GM21528 (cell line): ENCODE results near the gene FOXJ3.

Source experiments
- ATAC-seq: cut with Tn5 transposase; IDR thresholded peaks from one replicate; pipeline ENCODE4 v1.9.1; 2021; ENCODE audit warnings: mild to moderate bottlenecking, moderate library complexity; ENCODE audit not compliant: unreplicated experiment, low FRiP score

FOXJ3 gene

DNA sequence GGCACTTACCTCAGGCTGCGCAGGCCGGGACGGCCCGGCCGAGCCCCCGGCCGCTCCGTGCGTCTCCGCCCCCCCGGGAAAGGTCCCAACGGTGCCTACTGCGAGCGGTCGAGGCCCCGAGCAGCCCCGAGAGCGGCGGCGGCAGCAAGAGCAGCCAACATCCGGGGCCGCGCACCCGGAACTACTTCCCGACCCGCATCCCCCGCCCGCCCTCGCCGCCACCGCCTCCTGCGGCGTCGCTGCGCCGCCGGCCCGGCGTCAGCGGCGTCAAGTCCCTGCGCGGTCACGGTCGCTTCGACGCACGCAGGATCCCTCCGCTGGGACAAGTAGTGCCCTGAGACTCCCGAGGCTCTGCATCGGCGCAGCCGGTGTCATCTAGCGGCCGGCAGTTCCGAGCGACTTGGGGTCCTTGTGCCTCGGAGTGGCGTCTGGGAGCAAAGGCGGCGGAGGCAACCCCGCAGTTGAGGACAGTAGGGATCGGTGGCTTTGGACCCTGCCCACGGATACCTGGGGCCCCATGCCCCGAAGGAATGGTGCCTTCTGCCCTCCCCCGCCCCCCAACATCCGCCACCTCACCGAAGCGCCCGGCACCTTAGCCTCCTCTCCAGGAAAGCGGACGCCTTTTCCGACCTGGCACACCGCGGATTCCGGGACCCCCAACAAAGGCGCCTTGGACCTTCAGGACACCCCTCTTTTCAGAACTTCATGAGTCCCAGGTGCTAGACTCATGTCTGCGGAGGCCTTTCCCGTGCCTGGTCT, at the start of gene FOXJ3:
Gene FOXJ3 (minus strand): TSS at position 186 of the 759 bp plus-strand sequence. CDS start 24,142 bp downstream, outside the sequence.
- ATAC-seq = peak; percentile 75

DNA sequence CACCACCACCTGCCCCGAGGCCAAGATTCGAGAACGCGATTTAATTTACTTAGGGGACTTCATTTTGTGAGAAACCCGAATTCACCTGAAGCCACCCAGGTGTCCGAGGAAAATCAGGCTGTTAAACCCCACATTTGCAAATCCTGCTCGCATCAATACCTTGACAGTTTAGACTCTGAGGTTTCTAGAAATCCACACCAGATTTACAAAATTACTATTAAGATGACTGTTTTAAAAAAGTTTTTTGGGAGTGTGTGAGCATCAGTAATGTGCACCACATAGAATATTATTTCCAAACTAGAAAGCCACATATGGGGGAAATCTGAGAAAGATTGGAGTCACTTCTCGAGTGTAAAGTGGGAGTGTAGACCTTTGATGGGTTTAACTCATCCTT, 46.2 kb upstream of the FOXJ3 start:
- no peak for ATAC-seq

DNA sequence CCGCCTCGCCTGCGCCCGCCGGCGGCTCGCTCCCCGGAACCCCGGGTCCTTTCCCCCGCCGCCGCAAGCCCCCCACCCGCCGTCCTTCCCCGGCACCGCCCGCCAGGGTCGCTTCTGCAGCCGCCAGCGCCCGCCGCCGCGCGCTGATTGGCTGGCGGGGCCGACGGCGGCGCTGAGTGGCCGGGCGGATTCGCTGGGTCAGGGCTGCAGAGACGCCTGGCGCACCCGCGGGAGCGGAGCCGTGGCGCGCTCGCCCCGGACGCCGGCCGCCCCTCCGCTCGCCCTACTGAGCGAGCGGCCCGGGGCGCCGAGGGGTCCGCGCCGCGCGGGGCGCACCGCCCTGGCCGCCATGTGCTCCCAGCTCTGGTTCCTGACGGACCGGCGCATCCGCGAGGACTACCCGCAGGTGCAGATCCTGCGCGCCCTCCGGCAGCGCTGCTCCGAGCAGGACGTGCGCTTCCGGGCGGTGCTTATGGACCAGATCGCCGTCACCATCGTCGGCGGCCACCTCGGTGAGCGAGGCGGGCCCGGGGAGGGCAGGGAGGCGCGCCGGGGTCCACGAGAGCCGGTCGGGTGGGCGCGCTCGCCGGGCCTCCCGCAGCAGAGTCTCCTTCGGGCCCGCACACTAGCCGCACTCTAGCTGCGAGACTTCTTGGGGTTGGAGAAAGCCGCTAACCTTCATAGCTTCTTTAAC, 45.7 kb upstream of the FOXJ3 start, which contains the start of gene RIMKLA:
Gene RIMKLA (plus strand): TSS at position 207 of the 694 bp plus-strand sequence. CDS start 143 bp downstream, at position 350.
- peak; percentile 86 for ATAC-seq

DNA sequence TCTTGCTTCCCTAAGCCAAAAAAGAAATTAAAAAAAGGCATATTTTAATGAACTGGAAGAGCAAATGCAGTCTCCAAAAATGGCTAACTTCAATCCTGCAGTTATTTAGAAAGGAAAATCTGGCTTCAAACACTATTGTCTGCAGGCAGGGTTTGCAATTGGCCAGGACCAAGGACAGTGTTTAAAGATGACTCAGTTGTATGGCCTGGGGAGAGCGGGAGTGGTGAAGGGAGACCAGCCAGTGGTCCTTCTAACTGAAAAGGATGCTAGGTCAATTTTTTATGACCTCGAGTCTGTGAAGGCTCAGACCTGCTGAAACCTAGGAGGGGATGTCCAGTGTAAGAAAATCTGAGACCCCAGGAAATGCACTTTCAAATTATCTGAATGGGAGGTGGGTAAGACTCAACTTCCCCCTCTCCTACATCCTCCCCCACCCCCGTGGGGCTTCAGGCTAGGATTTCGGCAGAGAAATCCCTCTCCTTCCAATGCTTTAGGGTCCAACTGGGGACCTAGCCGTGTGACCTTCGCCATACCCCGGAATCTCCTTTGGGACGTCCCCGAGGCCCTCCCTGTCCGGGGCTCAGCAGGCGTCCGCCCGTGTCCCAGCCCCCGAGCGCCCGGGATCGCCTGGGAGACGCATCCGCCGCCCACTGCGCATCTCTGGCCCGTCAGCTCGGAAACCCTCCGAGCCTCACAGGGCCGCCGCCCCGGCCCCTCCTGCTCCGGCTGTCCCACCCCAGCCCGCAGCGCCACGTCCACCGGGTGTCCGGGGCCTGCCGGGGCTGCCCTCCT, 45.0 kb upstream of the FOXJ3 start:
- no peak for ATAC-seq

DNA sequence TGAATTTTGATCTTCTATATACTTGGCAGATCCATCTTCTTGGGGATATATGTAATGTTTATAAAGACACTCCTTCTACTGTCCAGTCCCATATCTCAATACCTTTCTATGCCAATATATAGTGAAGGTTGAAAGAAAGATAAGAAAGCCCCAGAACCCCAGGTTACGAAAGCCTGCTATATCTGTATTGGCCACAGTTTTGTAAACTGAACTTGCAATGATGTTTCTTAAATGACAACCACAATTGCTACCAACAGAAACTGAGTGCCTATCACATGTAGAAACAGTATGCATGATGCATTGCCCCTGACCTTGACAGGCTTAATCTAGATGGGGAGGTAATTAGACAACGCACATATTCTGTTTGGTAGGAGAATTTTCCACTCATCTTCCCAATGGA, 37.8 kb upstream of the FOXJ3 start:
- no peak for ATAC-seq

DNA sequence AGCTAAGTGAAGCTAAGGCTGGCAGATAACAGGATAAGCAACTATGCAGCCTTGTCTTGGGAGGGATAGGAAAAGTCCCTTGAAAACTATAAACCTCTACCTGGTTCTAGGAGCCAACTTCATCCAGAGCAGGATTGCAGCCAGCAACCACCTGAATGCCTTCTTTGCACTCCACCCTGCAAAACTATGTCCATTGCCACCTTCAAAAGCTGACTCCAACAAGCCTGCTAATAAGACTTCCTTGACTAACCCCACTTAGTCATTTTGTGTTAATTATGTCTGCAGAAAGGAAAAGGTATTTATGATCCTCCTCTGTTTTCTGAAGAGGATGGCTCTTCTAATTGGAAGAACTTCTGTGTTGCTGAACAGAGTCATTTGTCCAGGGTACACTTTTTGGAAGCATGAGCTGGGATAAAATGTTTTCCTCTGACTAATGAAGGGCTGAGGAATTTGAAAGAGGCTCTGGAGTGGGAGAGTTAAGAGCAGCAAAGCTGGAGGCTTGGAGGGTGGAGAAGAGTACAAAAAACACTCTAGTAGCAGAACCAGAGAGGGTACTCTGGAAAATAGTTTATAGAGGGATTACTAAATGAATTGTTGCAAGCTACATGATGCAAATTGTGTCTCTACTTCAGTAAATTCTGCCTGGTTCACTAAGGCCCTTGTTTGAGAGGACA, 36.0 kb upstream of the FOXJ3 start:
- no peak for ATAC-seq

DNA sequence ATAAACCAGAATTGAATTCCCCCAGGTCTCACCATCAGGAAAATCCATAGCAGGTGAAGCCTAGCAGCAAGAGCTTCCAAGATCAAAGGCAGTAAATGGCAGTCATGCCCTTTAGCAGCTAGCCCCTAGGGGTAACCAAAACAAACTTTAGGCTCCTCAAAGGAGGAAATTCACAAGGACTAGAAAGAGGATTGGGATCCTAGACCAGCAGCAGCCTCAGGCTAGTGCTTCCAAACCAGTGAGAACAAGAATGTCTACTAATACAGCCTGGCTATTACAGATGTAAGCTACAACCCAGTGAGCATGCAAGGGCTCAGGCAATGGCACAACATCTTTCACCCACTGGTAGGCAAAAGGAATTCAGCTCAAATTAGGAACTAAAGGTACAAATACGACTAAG, 34.4 kb upstream of the FOXJ3 start:
- no peak for ATAC-seq

DNA sequence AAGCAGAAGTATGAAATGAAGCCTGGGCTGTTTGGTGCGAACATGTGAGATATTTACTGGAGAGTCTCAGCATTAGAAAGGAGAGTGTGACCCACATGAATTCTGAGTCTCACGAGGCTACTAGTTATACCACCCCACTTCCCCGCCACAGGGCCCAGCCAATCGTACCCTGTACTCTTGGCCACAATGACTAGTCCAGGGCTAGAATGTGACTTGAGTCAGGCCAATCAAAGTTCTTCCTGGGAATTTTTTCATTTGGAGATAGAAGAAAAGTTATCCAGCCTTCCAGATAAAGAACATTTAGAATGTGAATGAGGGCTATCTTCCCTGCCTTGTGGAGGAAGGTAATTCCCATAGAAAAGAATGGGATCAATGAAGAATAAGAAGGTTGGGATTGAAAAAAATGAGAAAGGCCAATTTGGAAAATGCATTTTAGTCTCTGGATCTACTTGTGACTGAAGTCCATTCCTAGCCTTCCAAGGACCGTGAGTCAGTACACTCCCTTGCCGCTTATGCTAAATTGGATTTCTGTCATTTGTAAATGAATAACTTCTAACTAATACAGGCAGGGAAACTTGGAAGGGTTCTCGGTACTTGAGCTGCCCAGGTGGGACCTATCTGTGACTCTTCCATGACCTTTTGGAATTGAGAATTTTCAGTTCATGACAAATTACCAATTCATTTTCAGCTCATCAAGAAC, 33.2 kb upstream of the FOXJ3 start:
- no peak for ATAC-seq

DNA sequence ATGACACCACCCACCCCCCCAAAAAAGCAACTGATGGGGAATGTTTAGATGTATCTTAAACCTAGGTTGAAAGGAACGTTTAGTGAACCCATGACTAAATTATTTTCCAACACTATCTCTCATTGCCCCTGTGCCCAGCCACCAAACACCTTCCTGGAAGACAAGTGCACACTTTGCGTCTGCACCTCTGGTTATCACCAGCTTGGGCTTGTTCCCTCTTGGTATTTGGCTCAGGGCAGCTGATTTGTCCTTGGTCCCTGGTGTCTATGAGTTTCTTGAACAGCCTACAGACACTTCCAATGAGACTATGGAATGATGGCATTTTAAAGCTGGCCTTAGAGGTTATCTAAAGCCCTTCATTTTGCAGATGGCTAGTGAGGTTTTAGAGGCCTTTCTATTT, 30.1 kb upstream of the FOXJ3 start:
- no peak for ATAC-seq

DNA sequence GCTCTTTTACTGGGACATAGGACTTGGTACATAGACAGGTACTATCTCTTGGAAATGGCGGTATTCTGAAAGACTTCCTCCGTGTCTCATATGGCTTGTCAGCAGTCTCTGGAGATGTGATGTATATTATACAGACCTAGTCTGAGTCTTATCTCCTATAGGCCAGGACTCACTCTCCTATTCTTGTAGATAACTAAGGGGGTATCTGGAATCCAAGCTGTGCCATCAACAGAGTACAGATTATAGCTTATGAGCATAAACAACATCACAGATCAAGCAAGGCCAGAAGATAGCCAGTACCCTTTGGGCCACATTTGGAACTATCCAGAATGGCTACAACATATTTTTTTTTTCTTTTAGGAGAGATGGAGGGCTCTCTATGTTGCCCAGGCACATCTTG, 29.5 kb upstream of the FOXJ3 start:
- no peak for ATAC-seq

DNA sequence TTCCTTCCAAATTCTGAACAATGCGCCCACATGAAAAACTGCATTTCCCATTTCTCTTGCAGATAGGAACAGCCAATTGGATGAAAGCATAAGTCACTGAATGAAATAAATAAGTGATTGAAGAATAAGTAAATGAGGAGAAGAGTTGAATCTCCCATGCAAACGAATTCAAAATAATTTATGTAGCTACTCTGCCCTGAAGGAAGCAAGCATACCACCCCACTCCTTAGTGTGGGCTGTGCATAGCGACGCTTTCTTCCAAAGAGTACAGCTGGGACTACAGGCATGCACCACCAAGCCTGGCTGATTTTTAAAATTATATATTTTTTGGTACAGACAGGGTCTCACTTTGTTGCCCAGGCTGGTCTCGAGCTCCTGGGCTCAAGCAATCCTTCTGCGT, 29.1 kb upstream of the FOXJ3 start:
- no peak for ATAC-seq

DNA sequence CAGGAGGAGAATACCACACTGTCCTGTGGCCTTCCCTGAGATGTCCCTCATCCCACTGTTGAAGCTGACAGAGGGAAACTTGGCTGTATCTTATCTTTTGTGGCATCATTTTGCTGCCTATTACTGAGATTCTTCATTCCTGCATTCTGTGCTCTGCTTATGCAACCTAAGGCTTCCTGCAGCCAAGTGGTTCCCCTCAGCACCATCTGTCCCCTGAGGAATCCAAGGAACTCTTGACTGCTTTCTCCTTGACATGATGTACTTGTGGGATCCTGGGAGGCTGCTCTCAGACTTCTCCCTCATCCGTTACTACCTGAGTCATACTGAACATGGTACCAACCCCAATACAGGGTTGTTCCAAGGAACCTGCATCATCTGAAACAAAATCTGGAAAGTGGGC, 24.4 kb upstream of the FOXJ3 start:
- no peak for ATAC-seq

DNA sequence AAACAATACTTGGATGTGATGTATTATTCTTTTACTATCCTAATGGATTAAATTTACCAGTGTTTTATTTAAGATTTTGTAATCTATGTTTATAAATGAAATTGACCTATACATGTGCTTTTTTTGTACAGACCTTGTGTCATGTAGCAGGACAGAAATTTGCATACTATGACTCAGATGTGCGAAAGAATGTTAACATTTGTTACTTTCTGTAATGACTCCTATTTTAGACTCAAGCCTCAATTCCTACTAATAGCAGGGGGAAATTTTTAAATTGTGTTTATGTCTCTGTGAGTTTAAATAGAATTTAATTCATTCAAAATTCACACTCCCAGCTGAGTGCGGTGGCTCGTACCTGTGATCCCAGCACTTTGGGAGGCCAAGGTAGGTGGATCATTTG, 23.8 kb upstream of the FOXJ3 start:
- ATAC-seq = no peak

DNA sequence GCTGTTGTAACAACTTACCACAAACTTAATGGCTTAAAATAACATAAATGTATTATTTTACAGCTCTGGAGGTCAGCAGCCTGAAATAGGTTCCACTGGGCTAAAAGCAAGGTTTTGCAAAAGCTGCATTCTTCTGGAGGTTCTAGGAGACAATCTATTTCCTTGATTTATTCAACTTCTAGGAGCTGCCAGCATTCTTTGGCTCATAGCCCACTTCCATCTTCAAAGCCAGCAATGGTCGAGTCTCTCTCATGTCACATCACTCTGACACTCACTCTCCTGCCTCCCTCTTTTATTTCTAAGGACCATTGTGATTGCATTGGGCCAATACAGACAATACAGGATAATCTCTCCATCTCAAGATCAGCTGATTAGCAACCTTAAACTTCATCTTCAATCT, 15.1 kb upstream of the FOXJ3 start:
- no peak for ATAC-seq

DNA sequence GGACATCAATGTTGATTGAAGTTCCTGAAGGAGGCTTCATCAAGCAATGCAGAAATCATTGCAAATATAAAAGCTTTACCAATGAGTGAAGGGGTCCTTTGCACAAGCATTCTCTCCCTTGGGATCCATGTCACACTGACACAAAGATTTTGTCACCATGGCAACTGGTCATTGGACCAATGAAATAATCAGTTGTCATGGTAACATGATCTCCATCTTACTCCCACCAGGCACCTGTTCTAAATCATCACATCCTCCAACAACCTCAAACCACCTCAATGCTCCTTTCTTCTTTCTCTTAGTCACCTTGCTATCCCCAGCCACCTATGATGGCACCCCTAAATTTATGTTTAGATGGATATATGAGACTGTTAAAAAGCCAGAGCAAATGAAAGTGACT, 13.5 kb upstream of the FOXJ3 start:
- ATAC-seq = no peak

DNA sequence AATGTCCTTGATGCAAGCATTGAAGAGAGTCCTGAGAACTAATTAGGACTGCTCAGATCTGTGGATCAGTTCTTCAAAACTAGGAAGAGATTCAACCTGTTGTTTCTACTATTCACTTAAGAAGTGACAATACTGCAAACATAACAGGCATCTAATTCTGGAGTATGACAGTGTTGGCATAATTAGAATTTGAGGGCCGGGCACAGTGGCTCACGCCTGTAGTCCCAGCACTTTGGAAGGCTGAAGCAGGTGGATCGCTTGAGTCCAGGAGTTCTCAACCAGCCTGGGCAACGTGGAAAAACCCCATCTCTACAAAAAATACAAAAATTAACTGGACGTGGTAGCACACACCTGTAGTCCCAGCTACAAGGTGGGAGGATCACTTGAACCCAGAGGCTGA, 8.0 kb upstream of the FOXJ3 start:
- ATAC-seq = no peak

DNA sequence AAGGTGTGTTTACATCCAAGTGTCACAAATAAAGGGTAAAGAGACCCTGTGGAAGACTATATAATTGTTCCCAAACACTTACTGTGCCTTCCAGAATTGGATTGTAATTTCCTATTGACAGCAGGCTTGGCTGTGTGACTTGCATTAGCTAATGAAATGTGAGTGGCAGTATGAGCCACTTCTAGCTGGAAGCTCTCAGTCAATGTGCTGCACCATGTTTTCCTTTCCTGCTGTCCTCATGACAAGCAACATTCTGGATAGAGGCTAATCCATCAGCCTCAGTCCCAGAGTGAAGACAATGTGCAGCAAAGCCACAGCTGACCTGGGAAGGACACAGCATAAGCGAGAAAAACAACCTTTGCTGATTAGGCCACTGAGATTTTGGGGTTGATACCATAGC, 5.9 kb upstream of the FOXJ3 start:
- ATAC-seq = no peak

DNA sequence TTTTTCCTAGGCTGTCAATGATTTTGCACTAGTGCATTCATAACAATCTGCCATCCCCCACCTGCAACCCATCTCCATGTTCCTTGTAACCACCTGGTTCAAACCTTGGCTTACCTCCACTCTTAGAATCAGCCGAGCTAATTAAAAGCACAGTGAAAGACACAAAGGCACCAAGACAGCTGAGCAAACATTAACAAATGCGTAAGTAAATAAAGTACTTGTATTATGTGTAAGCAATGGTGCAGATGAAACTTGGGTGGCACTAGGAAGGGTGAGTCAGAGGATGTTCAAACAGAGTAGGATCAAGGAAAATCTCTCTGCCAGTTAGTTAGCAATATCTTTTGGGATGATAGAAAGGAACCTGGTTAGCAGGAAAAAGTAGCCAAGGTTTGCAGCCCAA, 5.1 kb upstream of the FOXJ3 start:
- no peak for ATAC-seq

DNA sequence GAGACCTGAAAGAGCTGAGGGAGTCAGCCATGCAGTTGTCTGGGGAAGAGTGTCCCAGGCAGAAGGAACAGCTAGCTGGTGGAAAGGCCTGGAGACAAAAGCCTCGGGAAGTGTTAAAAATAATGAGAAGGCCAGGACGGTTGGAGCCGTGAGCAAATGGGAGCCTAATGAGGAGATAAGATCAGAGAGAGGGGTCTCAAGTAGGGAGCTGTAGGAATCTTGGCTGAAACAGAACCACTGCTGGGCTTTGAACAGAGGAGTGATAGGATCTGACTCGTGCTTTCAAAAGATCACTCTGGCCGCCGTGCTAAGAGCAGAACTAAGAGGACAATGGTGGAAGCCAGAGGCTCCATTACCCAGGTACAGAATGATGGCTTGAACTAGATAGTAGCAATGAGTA, 1.9 kb upstream of the FOXJ3 start:
- no peak for ATAC-seq

DNA sequence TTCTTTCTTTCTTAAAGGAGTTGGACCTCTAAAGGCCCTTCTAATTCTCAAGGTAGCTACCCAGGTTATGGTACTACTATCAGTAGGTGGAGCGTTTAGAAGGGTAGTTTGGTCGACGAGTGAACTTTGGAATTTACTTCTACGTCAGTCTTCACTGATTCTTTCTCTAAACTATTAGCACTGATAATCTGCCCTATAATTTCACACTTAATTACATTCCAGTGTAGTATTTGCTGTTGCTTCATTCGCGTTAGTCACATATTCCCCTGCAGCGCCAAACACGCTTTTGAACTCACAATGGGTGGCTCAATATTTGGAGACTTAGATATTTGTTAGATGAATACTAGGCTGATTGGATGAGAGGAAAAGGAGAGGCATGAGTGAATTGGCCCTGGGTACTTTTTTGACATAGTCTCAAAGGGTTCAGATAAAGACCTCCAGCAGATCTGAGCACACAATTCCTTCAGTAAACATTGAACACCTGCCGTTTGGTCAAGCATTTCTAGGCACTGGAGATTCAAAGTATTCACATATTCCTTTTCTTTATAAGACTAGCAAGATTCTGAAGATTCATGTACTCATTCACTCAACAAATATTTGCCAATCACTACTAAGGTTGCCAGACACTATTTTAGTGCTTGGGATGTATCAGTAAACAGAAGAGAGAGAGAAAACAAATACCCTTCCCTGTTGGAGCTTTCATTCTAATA, 929 bp upstream of the FOXJ3 start:
- no peak for ATAC-seq
